ENCODE measurements around the gene NAA10.

Gene NAA10

GRCh38 chrX:153966841-153967535 is 32.2 kb upstream of the NAA10 start:
- peak; percentile 61 to 71 for DNase-seq

GRCh38 chrX:153966283-153966688 is 31.4 kb upstream of the NAA10 start:
- DNase-seq = no peak

GRCh38 chrX:153965406-153965805 is 30.6 kb upstream of the NAA10 start:
- no peak for DNase-seq

- no peak for DNase-seq
Observed at GRCh38 chrX:153964105-153964504, 29.3 kb upstream of the NAA10 start.

- no peak for DNase-seq
Observed at GRCh38 chrX:153963546-153963945, 28.7 kb upstream of the NAA10 start.

GRCh38 chrX:153961292-153961691 is 26.5 kb upstream of the NAA10 start:
- DNase-seq = no peak

- no peak for DNase-seq
Observed at GRCh38 chrX:153960786-153961185, 25.9 kb upstream of the NAA10 start.

GRCh38 chrX:153960077-153960476 is 25.2 kb upstream of the NAA10 start:
- no peak for DNase-seq

GRCh38 chrX:153959649-153960048 is 24.8 kb upstream of the NAA10 start:
- no peak for DNase-seq

- DNase-seq = no peak
Observed at GRCh38 chrX:153958605-153959004, 23.8 kb upstream of the NAA10 start.

GRCh38 chrX:153957224-153957623 is 22.4 kb upstream of the NAA10 start:
- no peak for DNase-seq

GRCh38 chrX:153956044-153956907 is 21.4 kb upstream of the NAA10 start:
- no peak for DNase-seq

GRCh38 chrX:153955228-153955732 is 20.4 kb upstream of the NAA10 start:
- DNase-seq = no peak

GRCh38 chrX:153954558-153955227 is 19.9 kb upstream of the NAA10 start:
- DNase-seq = no peak

GRCh38 chrX:153953892-153954557 is 19.2 kb upstream of the NAA10 start:
- DNase-seq = no peak

- DNase-seq = peak; percentile 80 to 83
Observed at GRCh38 chrX:153953342-153953830, 18.5 kb upstream of the NAA10 start.

- no peak for DNase-seq
Observed at GRCh38 chrX:153952373-153953026, 17.7 kb upstream of the NAA10 start.

GRCh38 chrX:153951683-153952372 is 17.0 kb upstream of the NAA10 start:
- DNase-seq = no peak

- DNase-seq = no peak
Observed at GRCh38 chrX:153950127-153950526, 15.3 kb upstream of the NAA10 start.

- DNase-seq = no peak
Observed at GRCh38 chrX:153948847-153949805, 14.3 kb upstream of the NAA10 start.
